ENCODE results near the gene IMPG2.

GRCh38 chr3:101195951-101196713 is 124.2 kb downstream of the IMPG2 start:
- TF ChIP-seq POLR2A (IDR thresholded peaks at IDR 0.05; ENCODE audit: low read depth, low read length) = no peak
- no peak for TF ChIP-seq SPI1 (IDR thresholded peaks at IDR 0.05; ENCODE audit: low read depth, low read length)
- TF ChIP-seq POLR2AphosphoS5 (IDR thresholded peaks at IDR 0.05; ENCODE audit: low read depth, low read length) = no peak
- TF ChIP-seq TAF1 (IDR thresholded peaks at IDR 0.05; ENCODE audit: low read depth, low read length) = no peak
